ENCODE data around the gene PACS2. TPM values are rescaled to one million over a fixed set of nuclear protein-coding genes. Genes with fewer than 3 reads are reported as not detected.

Gene PACS2
- total and polyA plus RNA-seq, 2 experiments from 2014 or later: 10.0 to 39.7 TPM

DNA sequence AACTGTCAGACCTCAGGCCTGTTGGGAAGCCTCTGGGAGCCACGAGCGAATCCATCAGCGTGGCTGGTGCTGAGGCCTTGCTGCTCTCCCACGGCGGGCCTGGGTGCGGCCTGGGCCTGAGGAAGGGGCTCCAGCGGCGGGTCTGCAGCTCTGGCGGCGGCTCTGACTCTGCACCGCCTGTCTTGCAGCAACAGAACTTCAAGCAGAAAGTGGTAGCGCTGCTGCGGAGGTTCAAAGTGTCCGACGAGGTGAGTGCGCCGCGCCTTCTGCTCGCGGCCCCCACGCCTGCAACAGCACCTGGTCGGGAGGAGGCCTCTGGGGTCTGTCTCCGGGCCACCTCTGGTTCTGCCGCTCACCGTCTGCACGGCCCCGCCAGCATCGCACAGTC, 55.1 kb downstream of the PACS2 start:
- Histone ChIP-seq H3K9me2 (ENCODE audit: insufficient read depth) (no peaks in the 10 kb centered on the region), H3K4me1 (ENCODE audit: insufficient read depth) (peaks cover 4% of the 10 kb centered on the region), H3K9me3 (ENCODE audit: low read depth) (no peaks in the 10 kb centered on the region), H2AFZ (no peak overlapping the region), H3K4me2 (ENCODE audit: unreplicated experiment) (no peak overlapping the region), H3F3A (ENCODE audit: insufficient read depth) (no peaks in the 10 kb centered on the region; the same call in 1 of the 2 replicates), H3K4me3 (no peak overlapping the region), H3K9ac (no peak overlapping the region), H3K36me3 (ENCODE audit: low read depth) (no peaks in the 10 kb centered on the region), H3K27me3 (replicated peaks; ENCODE audit: insufficient read depth) (no peaks in the 10 kb centered on the region), H4K20me1 (ENCODE audit: insufficient read depth) (no peaks in the 10 kb centered on the region), H3K27ac (no peak overlapping the region), H3K79me2 (ENCODE audit: insufficient read depth) (no peaks in the 10 kb centered on the region)
- DNase-seq: no peak
- 97 to 98% methylated on average over 18 to 28 of the region's 28 CpGs for WGBS, 2 experiments (ENCODE audit: low coverage in 1 of 2, low lambda C conversion rate in 2 of 2, missing lambda C conversion rate in 2 of 2)
- in situ Hi-C loops (cut with MboI): no loop called here
- TF ChIP-seq EZH2 (IDR thresholded peaks at IDR 0.05; ENCODE audit: insufficient read depth, poor library complexity, severe bottlenecking) (no peak), EZH2phosphoT487 (IDR thresholded peaks at IDR 0.05; ENCODE audit: insufficient read depth, low read depth) (no peak)

DNA sequence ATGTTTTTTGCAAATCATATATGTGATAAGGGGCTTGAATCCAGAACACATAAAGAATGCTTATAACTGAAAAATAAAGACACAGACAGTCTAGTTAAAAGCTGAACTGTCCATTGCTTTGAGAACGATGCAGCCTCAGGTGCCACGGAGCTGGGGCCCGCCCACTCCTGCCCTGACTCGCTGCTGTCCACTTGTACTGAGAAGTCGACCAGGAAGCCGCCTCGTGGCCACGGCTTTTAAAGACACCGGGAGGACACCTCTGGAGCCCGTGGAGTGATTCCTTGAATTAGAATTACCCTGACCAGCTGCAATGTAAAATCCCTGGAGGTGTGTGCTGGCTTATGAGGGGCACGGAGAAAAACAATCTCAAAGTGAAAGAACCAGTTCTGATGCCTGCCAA, 59.8 kb downstream of the PACS2 start:
- in situ Hi-C loops (cut with MboI): no loop called here

GRCh38 chr14:105375635-105376057, 61.1 kb downstream of the PACS2 start:
- Histone ChIP-seq H3K9me3 (ENCODE audit: low read depth) (no peaks in the 10 kb centered on the region), H3K9me2 (ENCODE audit: insufficient read depth) (no peaks in the 10 kb centered on the region), H3K79me2 (ENCODE audit: insufficient read depth) (no peaks in the 10 kb centered on the region), H2AFZ (no peak overlapping the region), H3K36me3 (ENCODE audit: low read depth) (no peaks in the 10 kb centered on the region), H3K27me3 (replicated peaks; ENCODE audit: insufficient read depth) (no peaks in the 10 kb centered on the region), H3K4me3 (no peak overlapping the region), H4K20me1 (ENCODE audit: insufficient read depth) (no peaks in the 10 kb centered on the region), H3K4me1 (ENCODE audit: insufficient read depth) (no peaks in the 10 kb centered on the region), H3K27ac (no peak overlapping the region), H3K9ac (no peak overlapping the region), H3K4me2 (ENCODE audit: unreplicated experiment) (no peak overlapping the region), H3F3A (ENCODE audit: insufficient read depth) (no peaks in the 10 kb centered on the region)
- no peak for TF ChIP-seq EZH2phosphoT487 (IDR thresholded peaks at IDR 0.05; ENCODE audit: insufficient read depth, low read depth)
- TF ChIP-seq EZH2 (IDR thresholded peaks at IDR 0.05; ENCODE audit: insufficient read depth, poor library complexity, severe bottlenecking): no peak
- WGBS, 2 experiments (ENCODE audit: low coverage in 1 of 2, low lambda C conversion rate in 2 of 2, missing lambda C conversion rate in 2 of 2): 82 to 84% methylated on average over 4 of the region's 4 CpGs
- in situ Hi-C loops (cut with MboI): no loop called here
- DNase-seq: peak; percentile 16

More for the DNA sequence above, 59.8 kb downstream of the PACS2 start:
- Histone ChIP-seq H4K20me1 (ENCODE audit: insufficient read depth) (no peaks in the 10 kb centered on the region), H3K4me2 (ENCODE audit: unreplicated experiment) (no peak overlapping the region), H3K79me2 (ENCODE audit: insufficient read depth) (no peaks in the 10 kb centered on the region), H3K9ac (no peak overlapping the region), H3K4me1 (ENCODE audit: insufficient read depth) (no peaks in the 10 kb centered on the region), H3K27ac (no peak overlapping the region), H3K36me3 (ENCODE audit: low read depth) (no peaks in the 10 kb centered on the region), H2AFZ (no peak overlapping the region), H3K9me3 (ENCODE audit: low read depth) (no peaks in the 10 kb centered on the region), H3K9me2 (ENCODE audit: insufficient read depth) (no peaks in the 10 kb centered on the region), H3K4me3 (no peak overlapping the region), H3F3A (ENCODE audit: insufficient read depth) (no peaks in the 10 kb centered on the region), H3K27me3 (replicated peaks; ENCODE audit: insufficient read depth) (no peaks in the 10 kb centered on the region)
- no peak for TF ChIP-seq EZH2phosphoT487 (IDR thresholded peaks at IDR 0.05; ENCODE audit: insufficient read depth, low read depth)
- no peak for TF ChIP-seq EZH2 (IDR thresholded peaks at IDR 0.05; ENCODE audit: insufficient read depth, poor library complexity, severe bottlenecking)
- 96 to 97% methylated on average over 11 of the region's 11 CpGs for WGBS, 2 experiments (ENCODE audit: low coverage in 1 of 2, low lambda C conversion rate in 2 of 2, missing lambda C conversion rate in 2 of 2)
- DNase-seq: no peak

GRCh38 chr14:105376521-105377440, 62.2 kb downstream of the PACS2 start:
- Histone ChIP-seq H3K9me3 (ENCODE audit: low read depth) (no peaks in the 10 kb centered on the region), H3K79me2 (ENCODE audit: insufficient read depth) (no peaks in the 10 kb centered on the region), H3K4me2 (ENCODE audit: unreplicated experiment) (no peak overlapping the region), H4K20me1 (ENCODE audit: insufficient read depth) (no peaks in the 10 kb centered on the region), H3K9ac (no peak overlapping the region), H3K27ac (no peak overlapping the region), H3K4me3 (no peak overlapping the region), H3K27me3 (replicated peaks; ENCODE audit: insufficient read depth) (no peaks in the 10 kb centered on the region), H2AFZ (no peak overlapping the region), H3K9me2 (ENCODE audit: insufficient read depth) (no peaks in the 10 kb centered on the region), H3K36me3 (ENCODE audit: low read depth) (no peaks in the 10 kb centered on the region), H3F3A (ENCODE audit: insufficient read depth) (no peaks in the 10 kb centered on the region), H3K4me1 (ENCODE audit: insufficient read depth) (no peaks in the 10 kb centered on the region)
- WGBS, 2 experiments (ENCODE audit: low coverage in 1 of 2, low lambda C conversion rate in 2 of 2, missing lambda C conversion rate in 2 of 2): 67 to 70% methylated on average over 34 of the region's 34 CpGs
- in situ Hi-C loops (cut with MboI): no loop called here
- TF ChIP-seq EZH2phosphoT487 (IDR thresholded peaks at IDR 0.05; ENCODE audit: insufficient read depth, low read depth) (no peak), EZH2 (IDR thresholded peaks at IDR 0.05; ENCODE audit: insufficient read depth, poor library complexity, severe bottlenecking) (no peak)
- no peak for DNase-seq

Data from GM23248 (cell line).